HG02678 (cell line): ENCODE measurements around the gene TBRG1.

Experiments
- ATAC-seq: cut with Tn5 transposase; IDR thresholded peaks from one replicate; pipeline ENCODE4 v1.9.1; 2021; ENCODE audit warnings: mild to moderate bottlenecking, moderate library complexity; ENCODE audit not compliant: unreplicated experiment

Gene TBRG1

DNA sequence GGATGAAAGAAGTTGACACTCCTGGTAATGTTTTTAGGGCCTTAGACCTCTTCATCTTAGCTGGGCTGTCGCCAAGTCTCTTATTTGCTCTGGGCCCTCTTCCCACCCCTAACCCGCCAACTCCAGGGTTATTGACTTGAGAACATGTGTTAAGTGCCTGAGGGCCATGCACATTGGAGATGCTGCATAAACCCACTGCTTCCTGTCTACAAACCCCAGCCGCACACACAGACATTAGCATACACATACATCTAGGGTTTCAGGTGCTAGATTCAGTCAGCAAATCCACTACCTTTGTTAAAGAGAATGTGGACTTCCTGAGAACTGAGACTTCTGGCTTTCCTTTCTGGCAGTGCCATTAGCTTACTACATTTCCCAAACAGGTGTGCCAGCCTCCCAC, 10.6 kb upstream of the TBRG1 start:
- ATAC-seq = no peak

DNA sequence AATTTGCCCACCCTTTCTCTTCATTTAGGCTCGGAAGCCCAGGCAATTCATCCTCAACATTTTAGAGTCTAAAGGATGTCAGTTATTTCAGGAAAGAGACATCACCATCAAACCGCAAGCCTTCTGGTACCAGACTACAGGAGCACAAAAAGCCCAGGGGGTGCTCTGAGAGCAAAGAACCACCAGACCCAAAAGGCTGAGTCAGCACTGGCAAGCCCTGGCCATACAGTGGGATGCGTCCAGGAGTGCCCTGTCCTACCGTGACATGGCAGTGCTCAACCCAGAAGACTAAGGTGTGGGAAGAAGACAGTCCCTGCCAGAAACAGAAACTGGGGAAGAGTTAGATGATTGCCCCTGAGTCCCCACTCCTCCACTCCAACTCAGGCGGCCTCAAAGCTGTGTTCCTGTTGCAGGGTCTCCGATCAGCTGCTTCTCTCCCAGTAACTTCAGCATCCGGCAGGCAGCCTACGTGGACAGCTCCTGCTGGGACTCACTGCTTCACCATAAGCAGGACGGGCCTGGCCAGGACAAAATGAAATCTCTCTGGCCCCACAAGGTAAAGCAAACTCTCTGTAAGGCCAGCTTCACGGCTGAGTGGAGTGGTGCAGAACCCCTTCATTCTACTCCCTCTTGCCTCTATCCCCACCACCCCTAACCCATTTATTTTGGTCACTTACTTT, 10.0 kb upstream of the TBRG1 start:
- ATAC-seq = no peak

DNA sequence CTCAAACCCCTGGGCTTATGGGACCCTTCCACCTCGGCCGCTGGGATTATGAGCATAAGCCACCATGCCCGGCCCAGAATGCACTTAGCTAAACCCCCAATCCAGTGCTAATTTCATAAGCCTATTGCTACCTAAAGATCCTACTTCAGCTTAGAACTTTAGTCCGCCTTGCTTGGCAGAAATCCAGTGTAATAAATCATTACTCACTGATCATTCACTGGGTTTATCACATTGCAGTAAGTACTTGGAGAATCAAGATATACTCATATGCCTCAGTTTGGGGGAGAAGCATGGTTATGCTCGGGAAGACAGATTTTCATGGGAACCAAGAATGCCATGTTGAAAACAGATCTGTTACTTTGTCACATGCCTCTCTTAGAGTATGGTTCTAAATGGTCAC, 3.8 kb upstream of the TBRG1 start:
- no peak for ATAC-seq

GRCh38 chr11:124623861-124624525, 1.3 kb downstream of the TBRG1 start:
- no peak for ATAC-seq

GRCh38 chr11:124625504-124626168, 3.0 kb downstream of the TBRG1 start:
- ATAC-seq = no peak

GRCh38 chr11:124627546-124627945, 4.9 kb downstream of the TBRG1 start:
- no peak for ATAC-seq

DNA sequence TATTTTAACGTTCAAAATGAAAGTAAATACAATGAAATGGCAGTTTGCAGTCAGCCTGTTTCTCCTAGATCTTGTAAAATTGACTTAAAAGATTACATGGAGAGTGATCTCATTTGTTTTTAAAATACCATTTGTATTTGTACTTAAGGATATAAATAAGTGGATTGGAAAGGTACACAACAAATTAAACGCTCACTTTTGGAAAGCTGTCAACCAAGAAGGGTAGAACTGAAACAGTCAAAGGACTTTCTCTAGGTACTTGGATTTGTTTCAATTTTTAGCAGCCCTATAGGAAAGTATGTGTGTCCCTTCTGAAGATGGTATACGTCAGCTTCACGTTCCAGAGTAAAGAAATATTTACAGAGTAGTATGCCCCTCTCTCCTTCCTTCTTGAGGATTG, 7.3 kb downstream of the TBRG1 start:
- no peak for ATAC-seq

- ATAC-seq = no peak
These were observed 10.7 kb downstream of the TBRG1 start for GRCh38 chr11:124633355-124633754.

GRCh38 chr11:124635932-124636331, 13.3 kb downstream of the TBRG1 start:
- ATAC-seq = no peak

DNA sequence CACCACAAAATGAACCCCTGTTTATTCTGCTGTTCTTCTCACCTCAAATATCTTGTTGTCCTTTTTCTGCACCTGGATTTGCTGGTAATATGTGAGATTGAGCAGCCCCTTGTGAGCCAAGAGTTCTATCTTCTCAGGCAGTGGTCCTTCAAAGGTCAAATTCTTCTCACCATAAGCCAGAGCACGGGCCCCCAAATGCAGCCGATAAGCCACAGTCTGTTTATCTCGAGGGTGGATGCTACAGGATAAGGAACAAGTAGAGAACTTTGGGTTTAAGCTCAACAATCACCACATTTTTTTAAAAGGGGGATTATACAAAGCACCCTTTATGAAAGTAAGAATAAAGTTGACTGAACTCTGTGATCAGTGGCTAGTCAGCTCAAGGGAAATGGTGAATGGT, 15.8 kb downstream of the TBRG1 start:
- no peak for ATAC-seq

DNA sequence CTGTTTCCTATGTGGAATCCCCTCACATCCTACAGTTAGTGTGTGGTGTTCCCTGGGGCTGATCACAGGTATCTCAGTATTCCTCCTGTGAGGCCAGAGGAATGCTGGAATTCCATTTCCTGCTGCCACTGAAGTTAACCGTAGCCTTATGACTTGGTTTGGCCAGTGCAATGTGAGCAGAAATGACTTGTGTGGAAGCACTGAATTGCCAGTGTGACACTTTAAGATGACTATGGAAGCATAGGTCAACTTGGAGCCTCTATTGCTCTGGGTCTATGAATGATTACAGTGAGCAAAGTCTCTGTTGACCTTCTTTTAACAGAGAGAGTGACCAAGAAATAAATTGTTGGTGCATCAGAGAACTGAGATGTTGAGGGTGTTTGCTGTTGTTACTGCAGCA, 16.5 kb downstream of the TBRG1 start:
- ATAC-seq = no peak

- ATAC-seq = no peak
These were observed 18.0 kb downstream of the TBRG1 start for GRCh38 chr11:124640666-124641065.

DNA sequence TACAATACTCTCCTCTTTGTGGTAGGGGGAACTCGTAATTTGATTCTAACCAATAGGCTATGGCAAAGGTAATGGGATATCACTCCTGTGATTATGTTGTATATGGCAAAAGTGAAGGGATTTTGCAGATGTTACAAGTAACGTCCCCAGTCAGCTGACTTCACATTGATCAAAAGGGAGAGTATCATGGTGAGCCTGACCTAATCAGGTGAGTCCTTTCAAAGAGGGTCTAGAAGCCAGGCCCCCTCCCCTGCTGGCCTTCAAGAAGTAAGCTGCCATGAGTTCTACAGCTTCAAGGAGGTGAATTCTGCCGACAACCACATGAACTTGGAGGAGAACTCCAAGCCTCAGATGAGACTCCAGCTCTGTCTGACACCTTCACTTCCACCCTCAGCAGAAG, 20.0 kb downstream of the TBRG1 start:
- no peak for ATAC-seq

DNA sequence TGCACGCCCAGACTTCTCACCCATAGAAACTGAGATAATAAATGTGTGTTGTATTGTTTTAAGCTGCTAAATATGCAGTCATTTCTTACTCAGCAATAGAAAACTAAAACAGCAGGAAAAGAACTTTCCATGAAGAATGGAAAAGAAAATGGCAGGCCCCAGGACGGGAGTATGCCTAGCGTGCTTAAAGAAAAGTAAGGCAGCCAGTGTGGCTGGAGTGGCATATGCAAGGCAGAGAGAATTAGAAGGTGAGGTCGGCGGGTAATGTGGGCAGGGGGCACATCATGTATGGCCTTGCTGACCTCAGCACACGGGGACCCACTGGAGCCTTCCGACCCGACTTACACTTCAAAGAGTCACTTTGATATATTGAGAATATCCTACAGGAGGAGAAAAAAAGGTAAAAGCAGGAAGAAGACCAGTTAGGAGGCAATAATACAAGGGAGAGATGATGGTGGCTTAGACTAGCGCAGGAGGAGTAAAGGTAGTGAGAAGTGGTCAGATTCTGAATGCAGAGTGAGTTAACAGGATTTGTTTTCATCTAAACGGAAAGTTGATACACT, 20.5 kb downstream of the TBRG1 start:
- no peak for ATAC-seq

GRCh38 chr11:124643605-124644425, 21.2 kb downstream of the TBRG1 start:
- no peak for ATAC-seq

DNA sequence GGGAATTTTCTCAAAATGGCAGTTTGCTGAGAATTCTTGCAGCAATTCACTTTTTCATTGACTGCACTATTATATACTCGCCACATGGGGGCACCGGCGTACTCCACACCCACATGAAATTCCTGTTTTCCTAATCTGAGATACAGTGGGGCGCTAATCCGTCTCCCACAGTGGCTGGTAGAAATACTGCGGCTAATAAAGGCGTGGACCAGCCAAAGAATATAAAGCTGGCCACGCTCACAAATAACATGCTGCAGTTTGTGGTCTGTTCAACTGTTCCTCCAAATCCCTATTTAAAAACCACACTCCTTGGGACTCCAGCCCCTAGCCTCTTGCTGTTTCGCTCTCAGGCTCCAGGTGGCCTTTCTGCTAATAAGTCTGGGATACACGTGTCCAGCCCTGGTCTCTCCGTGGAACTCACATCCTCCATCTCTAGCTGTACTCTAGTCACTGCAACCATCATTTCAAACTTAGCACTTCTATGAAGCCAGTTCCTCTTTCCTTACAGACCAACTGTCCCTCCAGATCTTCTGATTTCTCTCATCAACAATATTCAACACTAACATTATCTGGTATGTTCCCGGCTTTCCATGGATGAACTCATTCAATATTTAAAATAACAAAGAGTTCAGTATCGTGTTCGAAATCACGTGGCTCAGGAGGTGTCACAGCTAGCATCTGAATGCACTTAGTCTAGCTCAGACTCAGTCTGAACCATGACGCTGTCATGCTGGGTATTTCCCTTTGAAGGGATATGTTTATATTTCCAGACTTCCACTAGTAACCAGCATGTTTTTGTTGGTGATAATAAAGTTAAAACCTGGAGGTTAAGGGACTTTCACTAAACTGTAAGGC, 22.0 kb downstream of the TBRG1 start:
- ATAC-seq = peak; percentile 47

DNA sequence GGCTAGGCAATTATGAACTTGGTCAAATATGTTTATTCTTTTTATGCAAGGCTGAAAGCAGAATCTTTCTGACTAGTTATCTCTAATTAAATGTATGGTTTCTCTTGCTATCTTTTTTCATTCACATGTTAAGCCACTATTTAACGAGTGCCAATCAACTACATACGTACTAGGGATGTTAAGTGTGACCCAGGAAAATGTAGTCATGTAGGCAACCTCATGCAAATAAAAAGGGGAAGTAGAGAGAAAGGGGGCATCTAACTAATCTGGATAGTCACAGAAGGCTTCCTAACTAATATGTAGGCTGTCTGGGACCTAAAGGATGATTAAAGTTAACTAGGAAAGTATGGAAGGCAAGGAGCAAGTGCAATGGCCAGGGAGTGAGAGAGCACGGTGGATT, 23.5 kb downstream of the TBRG1 start:
- no peak for ATAC-seq

DNA sequence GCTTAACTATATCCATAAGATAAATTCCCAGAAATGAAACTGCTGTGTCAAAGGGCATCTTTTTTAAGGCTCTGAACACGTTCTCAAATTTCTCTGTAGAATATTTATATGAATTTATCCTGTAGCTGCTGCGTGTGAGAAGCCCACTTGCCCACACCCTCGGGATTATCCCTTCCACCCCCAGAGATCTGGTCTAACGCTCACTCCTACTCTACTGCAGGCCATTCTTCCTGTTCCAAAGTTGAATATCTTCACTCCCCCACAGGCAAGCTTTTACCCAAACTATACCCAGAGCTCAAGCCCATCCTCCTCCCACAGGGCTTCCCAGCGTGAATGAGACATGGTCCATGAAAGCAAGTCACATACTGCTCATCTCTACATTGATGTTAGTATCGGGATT, 25.9 kb downstream of the TBRG1 start:
- ATAC-seq = no peak

DNA sequence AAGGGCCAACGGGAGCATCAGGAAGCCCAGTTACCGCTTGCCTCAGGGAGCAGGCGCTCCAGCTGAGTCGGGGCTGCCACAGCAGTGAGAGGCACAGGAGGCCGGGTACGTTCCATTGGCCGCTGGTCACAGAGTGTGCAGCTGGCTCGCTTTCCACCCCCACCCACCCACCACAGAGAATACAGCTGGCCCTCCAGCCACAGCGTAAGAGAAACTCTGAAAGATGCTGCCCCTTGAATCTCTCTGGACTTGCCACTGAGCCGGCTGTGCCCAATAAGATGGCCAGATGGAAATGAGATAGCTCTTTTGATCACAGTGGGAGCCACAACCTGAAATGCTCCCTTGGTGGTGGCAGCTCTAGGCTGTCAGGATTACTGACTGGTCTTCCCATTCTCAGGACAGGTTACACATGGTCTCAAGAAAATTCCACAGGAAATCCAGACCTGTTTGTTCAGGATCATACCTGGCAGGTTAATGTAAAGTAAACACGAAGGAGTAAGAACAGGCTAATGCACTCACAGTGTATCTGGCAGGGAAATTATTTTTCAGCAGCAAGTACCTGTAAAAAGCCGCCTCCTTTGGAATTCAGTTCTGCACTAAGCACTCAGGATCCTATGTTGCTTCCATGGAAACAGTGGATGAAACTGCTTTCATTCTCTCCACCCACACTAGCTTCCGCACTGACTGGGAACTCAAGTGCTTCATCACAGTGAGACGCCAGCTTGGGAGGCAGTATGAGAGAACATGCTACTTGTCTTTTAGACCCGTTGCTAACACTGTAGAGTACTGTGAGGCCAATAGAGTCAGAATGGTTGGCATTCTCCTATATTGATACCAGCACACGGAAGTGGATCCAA, 34.3 kb downstream of the TBRG1 start:
- ATAC-seq = no peak
